Gastrocnemius medialis (tissue), 4 donors: ENCODE measurements around the gene IL20RA.

Source experiments
- CTCF ChIP-seq, 5 experiments: fragments of 450-650 bp in 3 of 5; fragments of 200-600 bp in 2 of 5; sonication (generic) in 2 of 5; IDR thresholded peaks in 4 of 5; conservative IDR thresholded peaks in 1 of 5; 1 replicate in 4 of 5; 2 replicates in 1 of 5; pipeline ENCODE4 v1.5.1; 2016 to 2019; ENCODE audit warnings: antibody characterized with exemption in 5 of 5, mild to moderate bottlenecking in 3 of 5, moderate library complexity in 3 of 5
- POLR2A ChIP-seq, 2 donors: fragments of 450-650 bp; IDR thresholded peaks; one replicate each; pipeline ENCODE4 v1.6.1; 2017; ENCODE audit warnings: antibody characterized with exemption in 2 of 2, mild to moderate bottlenecking in 2 of 2, moderate library complexity in 2 of 2

GRCh38 chr6:136958168-136958567 lies 86.6 kb downstream of the IL20RA start:
- TF ChIP-seq CTCF (IDR thresholded peaks at IDR 0.05 in 4 of 5, conservative IDR thresholded peaks at IDR 0.05 in 1 of 5) (no peak), POLR2A (IDR thresholded peaks at IDR 0.05) (no peak)
